ENCODE data around the gene PLCL2.

DNA sequence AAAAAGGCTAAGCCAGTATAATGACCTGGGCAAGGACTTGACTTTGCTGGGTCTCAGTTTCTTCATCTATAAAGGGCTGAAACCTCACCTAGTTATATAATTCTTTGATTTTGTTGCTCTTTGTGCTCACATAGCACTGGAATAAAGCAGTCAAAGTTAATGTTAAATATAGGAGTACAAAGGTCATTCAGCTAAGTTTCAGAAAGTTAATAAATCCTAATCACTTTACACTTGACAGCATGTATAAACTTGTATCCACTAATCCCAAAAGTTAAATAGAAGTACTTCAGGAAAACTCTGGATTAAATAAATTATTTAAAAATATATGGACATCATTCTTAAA lies 33.9 kb downstream of the PLCL2 start:
- TF ChIP-seq, protein P1, sequence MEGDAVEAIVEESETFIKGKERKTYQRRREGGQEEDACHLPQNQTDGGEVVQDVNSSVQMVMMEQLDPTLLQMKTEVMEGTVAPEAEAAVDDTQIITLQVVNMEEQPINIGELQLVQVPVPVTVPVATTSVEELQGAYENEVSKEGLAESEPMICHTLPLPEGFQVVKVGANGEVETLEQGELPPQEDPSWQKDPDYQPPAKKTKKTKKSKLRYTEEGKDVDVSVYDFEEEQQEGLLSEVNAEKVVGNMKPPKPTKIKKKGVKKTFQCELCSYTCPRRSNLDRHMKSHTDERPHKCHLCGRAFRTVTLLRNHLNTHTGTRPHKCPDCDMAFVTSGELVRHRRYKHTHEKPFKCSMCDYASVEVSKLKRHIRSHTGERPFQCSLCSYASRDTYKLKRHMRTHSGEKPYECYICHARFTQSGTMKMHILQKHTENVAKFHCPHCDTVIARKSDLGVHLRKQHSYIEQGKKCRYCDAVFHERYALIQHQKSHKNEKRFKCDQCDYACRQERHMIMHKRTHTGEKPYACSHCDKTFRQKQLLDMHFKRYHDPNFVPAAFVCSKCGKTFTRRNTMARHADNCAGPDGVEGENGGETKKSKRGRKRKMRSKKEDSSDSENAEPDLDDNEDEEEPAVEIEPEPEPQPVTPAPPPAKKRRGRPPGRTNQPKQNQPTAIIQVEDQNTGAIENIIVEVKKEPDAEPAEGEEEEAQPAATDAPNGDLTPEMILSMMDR (conservative IDR thresholded peaks at IDR 0.05 in 1 of 2, IDR thresholded peaks at IDR 0.05 in 1 of 2; ENCODE audit: low read depth in 1 of 2, low read length in 2 of 2): no peak
- TF ChIP-seq EZH2 (IDR thresholded peaks at IDR 0.05; ENCODE audit: low read length, missing control alignments): no peak
